HG03439 (cell line): Measurements from ENCODE around the gene CACNA2D2.

Experiments
- ATAC-seq: cut with Tn5 transposase; IDR thresholded peaks from one replicate; pipeline ENCODE4 v1.9.1; 2021; ENCODE audit warnings: mild to moderate bottlenecking, moderate library complexity; ENCODE audit not compliant: unreplicated experiment

CACNA2D2 gene

GRCh38 chr3:50374363-50375257 lies 128.8 kb downstream of the CACNA2D2 start:
- ATAC-seq, result no peak

- no peak for ATAC-seq
Measured at GRCh38 chr3:50373146-50374051, 130.0 kb downstream of the CACNA2D2 start.

- no peak for ATAC-seq
Measured at GRCh38 chr3:50372349-50372748, 131.1 kb downstream of the CACNA2D2 start.

- no peak for ATAC-seq
Measured at GRCh38 chr3:50371133-50371685, 132.2 kb downstream of the CACNA2D2 start.

- ATAC-seq, result no peak
Measured at GRCh38 chr3:50370594-50370993, 132.8 kb downstream of the CACNA2D2 start.

DNA sequence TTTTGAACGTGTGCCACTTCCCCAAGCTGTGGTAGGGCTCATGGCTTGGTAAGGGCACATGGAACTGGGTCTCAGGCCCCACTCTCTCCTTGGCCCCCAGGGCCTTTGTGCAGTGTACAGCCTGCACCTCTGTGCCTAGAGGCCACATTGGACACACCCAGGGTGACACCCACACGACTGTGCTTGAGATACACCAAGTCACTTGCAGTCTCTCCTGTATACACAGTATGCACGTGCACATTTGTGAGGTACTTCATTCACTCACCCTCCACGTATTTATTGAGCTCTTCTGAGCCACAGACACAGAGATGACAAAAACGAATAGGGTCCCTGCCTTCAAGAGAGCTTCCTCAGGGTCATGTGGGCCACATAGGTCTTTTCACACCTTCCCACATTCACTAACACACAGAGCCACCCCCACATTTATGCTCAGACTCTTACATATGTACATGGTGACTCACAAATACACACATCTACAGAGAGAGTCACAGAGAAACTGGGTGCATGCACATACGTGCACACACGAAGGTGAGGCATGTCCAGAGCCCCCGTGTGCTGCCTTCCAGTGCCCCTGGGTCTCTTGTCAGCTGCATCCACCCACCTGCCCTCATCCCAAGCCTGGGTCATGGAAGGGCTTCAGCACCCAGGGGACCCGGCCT lies 134.3 kb downstream of the CACNA2D2 start:
- ATAC-seq, result no peak

DNA sequence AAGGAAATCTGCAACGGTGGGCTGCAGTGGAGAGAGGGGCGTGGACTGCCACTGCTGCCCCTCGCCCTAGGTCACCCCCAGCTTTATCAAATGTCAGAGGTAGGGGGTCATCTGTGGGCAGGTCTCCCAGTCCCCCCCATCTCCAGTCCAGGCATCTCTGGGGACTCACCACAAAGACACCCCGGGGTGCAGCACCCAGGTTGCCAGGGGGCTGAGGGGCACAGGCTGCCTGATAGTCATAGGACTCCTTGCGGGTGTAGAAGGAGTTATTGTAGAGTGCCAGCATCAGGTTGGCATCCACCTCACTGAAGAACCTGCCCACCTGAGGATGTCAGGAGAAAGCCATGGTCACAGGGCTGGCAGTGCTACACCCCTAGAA lies 137.6 kb downstream of the CACNA2D2 start:
- ATAC-seq, result no peak

GRCh38 chr3:50365080-50365841 lies 138.2 kb downstream of the CACNA2D2 start:
- ATAC-seq, result peak; percentile 94

DNA sequence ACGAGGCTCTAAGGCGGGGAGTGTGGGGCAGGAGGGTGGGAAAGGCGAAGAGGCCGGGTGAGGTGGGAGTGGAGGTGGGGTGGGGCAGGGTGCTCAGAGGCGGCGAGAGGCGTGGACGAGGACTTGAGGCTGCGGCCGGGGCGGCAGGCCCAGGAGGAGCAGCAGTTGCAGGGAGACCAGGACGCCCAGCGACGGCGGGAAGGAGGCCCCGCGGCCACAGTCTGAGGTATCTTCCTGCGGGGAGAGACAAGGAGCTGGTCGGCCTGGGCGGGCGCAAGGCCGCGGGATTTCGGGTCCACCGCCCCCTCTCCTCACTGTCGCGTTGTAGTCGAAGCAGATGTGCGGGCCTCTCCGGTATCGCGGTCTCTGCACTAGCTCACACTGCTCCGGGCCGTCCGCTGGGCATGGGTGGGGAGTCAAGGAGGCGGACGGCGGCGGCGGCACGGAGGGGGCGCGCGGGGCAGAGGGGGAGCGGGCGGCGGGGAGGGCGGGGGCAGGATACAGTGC lies 138.8 kb downstream of the CACNA2D2 start:
- peak; percentile 6 for ATAC-seq

DNA sequence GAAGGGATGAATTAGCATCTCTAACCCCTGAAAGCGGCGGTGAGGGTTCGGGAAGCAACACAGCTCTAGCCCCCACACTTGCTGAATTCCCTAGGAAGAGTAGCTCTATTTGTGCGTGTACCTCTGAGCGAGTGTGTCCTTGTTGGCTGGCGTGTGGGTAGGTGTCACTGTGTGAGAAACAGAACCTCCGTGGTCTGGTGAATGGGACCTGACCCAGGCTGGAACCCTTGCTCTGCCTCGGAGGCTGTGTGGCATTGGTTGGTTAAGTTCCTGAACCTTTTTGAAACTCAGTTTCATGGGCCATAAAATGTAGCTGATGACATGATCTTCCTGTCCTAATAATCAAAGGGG lies 143.7 kb downstream of the CACNA2D2 start:
- peak; percentile 11 for ATAC-seq

DNA sequence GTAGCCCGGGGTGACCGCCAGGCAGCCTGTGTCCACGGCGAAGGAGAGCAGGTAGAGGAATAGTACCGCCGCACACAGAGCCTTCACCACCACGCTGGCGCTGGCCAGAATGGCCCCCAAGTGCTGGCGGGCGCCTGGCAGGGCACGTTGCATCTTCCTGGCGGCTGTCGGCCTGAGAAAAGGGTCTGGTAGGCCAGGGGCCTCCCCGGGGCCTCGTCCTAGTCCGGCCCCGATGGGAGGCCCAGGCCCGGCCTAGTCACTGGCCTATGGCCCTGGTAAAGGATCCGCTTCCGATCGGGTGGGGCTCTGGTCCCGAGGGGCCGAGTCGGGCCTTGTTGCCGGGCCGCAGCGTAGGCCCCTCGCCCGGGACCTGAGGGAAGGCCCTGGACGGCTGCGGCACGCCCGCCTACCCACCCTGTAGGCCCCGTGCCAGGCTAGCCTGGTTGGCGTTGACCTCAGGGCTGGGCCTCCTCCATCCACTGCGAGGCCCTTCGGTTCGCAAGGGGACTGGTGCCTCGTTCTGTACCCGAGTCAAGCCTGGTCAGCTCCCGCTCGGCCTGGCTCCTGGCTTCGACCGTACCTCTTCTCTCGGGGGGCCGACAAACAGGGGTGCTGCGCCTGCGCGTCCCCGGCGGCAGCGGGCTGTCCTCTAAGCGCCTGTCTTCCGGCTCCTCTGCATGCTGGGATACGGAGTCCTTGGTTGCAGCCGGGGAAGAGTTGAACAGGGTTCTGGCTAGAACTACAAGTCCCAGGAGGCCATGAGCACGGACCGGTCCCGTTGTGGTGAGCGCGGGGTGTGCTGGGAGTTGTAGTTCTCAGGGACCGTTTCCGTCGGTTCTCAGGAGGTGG lies 144.3 kb downstream of the CACNA2D2 start, which contains the start of gene TMEM115:
Gene TMEM115, minus strand, starts transcription at position 611 of the 849 bp plus-strand sequence. Its CDS starts 458 bp downstream, at position 153.
- ATAC-seq, result peak; percentile 95

DNA sequence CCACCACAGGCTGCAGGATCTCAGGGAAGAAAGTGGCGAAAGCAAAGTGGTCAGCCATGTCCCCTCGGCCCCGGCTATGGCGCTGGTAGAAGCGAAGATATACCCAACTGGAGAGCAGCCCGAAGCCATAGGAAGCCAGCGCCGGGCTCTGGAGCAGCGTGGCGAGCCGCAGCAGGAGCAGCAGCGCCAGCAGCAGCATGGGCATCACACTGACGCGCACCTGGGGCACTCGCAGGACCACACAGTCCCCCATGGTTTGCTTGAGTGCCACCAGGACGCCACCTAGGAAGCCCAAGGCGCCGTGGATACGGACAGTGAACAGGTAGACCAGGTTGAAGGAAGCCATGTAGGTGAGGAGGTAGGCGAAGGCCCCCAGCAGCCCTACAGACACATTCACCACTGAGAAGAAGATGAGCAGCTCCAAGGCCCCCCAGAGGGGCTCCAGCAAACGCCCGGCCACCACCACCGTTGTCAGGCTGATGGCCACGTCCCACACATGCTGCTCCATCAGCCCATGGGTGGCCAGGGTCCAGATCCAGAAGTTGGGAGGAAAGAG lies 145.0 kb downstream of the CACNA2D2 start:
- ATAC-seq, result no peak

GRCh38 chr3:50357481-50357880 lies 146.0 kb downstream of the CACNA2D2 start:
- no peak for ATAC-seq

- ATAC-seq, result no peak
Measured at GRCh38 chr3:50356553-50356952, 146.9 kb downstream of the CACNA2D2 start.

DNA sequence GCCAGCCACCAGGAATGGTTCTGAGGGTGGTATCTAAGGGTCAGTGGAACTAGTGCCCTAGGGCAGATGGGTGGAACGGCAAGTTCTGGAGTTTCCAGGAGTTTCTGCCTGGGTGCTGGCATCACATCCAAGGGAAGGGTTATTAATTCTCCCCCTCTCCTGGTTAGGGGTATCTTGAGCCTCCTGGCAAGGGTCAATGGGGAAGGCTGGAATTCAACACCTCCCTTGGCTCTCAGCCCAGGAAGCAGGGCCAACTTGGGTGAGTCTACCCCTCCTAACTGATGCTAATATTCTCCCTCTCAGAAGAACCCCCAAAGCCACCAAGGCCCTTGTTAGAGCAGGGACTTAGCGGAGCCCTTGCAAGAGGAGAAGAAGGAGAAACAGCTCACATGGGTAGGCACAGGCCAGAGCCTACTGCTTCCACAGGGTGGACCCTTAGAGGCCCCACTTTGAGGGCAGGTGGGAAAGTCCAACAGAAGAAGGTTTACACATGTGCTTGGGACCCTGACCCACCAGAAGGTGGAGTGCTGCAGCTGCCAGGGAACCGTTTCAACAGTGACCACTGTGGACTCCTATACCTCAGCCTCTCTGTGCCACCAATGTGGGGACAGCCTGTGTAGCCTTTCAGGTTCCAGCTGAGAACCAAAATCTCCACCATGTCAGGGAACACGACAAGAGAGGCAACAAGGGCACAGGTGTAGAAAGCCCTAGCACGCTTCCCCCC lies 147.4 kb downstream of the CACNA2D2 start:
- ATAC-seq, result no peak

DNA sequence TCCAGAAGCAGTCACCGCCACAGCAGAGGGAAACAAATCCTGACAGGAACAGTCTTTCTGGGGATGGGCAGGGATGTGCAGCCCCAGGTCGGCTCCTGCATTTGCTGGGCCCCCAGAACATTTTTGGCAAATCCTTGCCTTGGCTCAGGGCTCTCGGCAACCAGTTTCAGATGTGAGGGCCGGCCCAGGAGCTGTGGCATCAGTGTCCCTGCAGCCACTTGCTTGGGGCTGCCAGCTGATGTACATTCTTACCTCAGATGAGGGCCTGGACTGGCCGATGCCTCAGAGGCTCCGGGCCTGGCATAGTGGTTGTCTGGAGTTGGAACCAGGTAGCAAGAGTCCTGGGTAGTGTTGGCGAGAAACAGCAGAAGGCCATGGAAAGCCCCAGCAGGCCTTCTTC lies 148.6 kb downstream of the CACNA2D2 start:
- no peak for ATAC-seq

- no peak for ATAC-seq
Measured at GRCh38 chr3:50354186-50354764, 149.2 kb downstream of the CACNA2D2 start.
